Transverse colon (tissue), 4 donors: ENCODE results near the gene USPL1. TPM values are rescaled to one million over a fixed set of nuclear protein-coding genes. Genes with fewer than 3 reads are reported as not detected.
"Not testable (repeated sequence)": the region's sequence is repeated elsewhere in the genome, so short reads cannot be mapped to it uniquely, and the experiment has no call there.

Experiments
- DNase-seq: peaks from one replicate; pipeline ENCODE4 v3.0.0-alpha.2; 2019
- H3K27ac ChIP-seq, 4 donors: fragments of 200-600 bp; sonication (generic); 2 replicates each; pipeline ENCODE4 v1.5.1; 2016 to 2018; ENCODE audit warnings: inconsistent platforms in 4 of 4
- H3K27me3 ChIP-seq: fragments of 200-600 bp; sonication (generic); 2 replicates; pipeline ENCODE4 v1.5.1; 2017; ENCODE audit warnings: inconsistent platforms
- H3K36me3 ChIP-seq, 4 donors: fragments of 200-600 bp; sonication (generic); 2 replicates each; pipeline ENCODE4 v1.5.1; 2017 to 2019; ENCODE audit warnings: inconsistent platforms in 4 of 4
- H3K4me1 ChIP-seq, 4 donors: fragments of 200-600 bp; sonication (generic); 2 replicates each; pipeline ENCODE4 v1.5.1; 2017 to 2020; ENCODE audit warnings: inconsistent platforms in 4 of 4
- H3K4me3 ChIP-seq, 4 donors: fragments of 200-600 bp; sonication (generic); 1 replicate in 1 of 4; 2 replicates in 3 of 4; pipeline versions ENCODE4 v1.5.1 to v1.6.1; 2017 to 2019; ENCODE audit warnings: inconsistent platforms in 4 of 4
- H3K9me3 ChIP-seq, 2 donors: fragments of 200-600 bp; sonication (generic); 2 replicates each; pipeline ENCODE4 v1.5.1; 2017 to 2019; ENCODE audit warnings: inconsistent platforms in 2 of 2
- EP300 ChIP-seq: sonication (generic); formaldehyde crosslinking; IDR thresholded peaks from one replicate; pipeline ENCODE4 v1.6.1; 2017; ENCODE audit warnings: antibody characterized with exemption, low read depth
- POLR2A ChIP-seq: fragments of 450-650 bp; IDR thresholded peaks from one replicate; pipeline ENCODE4 v1.6.1; 2016; ENCODE audit warnings: antibody characterized with exemption, mild to moderate bottlenecking, moderate library complexity
- POLR2AphosphoS5 ChIP-seq, 3 donors: sonication (generic); formaldehyde crosslinking; IDR thresholded peaks; one replicate each; pipeline ENCODE4 v1.6.1; 2016; ENCODE audit warnings: antibody characterized with exemption in 3 of 3
- WGBS, 2 donors: methylation state at CpG; one replicate each; pipeline ENCODE4 v1.1.5; 2018; ENCODE audit warnings: low coverage in 1 of 2; 5-methylcytosine and 5-hydroxymethylcytosine counted together
- in situ Hi-C, 4 donors: fragments of 200-750 bp; cut with MboI; loops; one replicate each; pipeline versions ENCODE4 v1.15.0 to v1.15.1; 2017; ENCODE audit warnings: low sequenced_read_pairs in 3 of 4, low pct_ligation_motif_present in 1 of 4, low pct_unique_long_range_greater_than_20kb in 1 of 4
- intact Hi-C: fragments of 100-400 bp; cut with DNase I; formaldehyde crosslinking; loops from one replicate; pipeline ENCODE4 v1.15.1; 2023; ENCODE audit warnings: low total_unique reads
- total RNA-seq, 4 donors: library from RNA; depleted of rRNA; stranded (reverse); fragments of >200 nt; gene quantifications; one replicate each; pipeline ENCODE4 v1.1.0, GENCODE V29; 2016
- TF ChIP-seq, protein P1 (sequence below), 5 experiments: fragments of 200-600 bp in 3 of 5; fragments of 450-650 bp in 2 of 5; sonication (generic) in 3 of 5; IDR thresholded peaks; 1 replicate in 2 of 5; 2 replicates in 3 of 5; pipeline ENCODE4 v1.5.1; 2016 to 2017; ENCODE audit warnings: antibody characterized with exemption in 5 of 5, inconsistent platforms in 3 of 5, mild to moderate bottlenecking in 2 of 5, moderate library complexity in 1 of 5

USPL1 gene
- total RNA-seq, 4 donors from 2014 or later, result 8.6 to 27.3 (median 16.9) TPM

DNA sequence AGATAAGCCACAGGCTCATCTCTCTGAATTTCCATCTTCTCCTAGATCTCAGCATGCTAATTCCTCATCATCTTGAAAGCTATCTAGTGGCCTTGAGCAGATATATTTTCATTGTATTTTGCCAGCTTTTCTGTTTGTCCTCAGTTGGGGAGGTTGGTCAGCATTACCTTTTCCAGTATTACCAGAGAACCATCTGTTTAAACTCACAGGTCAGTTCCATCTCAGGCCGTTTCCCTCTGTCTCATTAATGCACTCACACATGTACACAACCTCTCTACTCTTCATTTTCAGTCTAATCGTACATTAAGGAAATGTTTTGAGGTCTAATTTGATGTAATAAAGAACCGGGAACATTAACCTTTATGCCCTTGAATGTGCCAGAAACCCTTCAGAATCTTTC is 29.7 kb downstream of the USPL1 start:
- DNase-seq, result no peak
- 36 to 47% methylated on average over 3 of the region's 3 CpGs for WGBS, 2 donors
- Histone ChIP-seq H3K36me3 (peaks cover 0 to 74% (median 23%) of the 10 kb centered on the region in 4 donors), H3K27me3 (no peaks in the 10 kb centered on the region), H3K9me3 (no peaks in the 10 kb centered on the region), H3K4me3 (no peak overlapping the region), H3K27ac (no peak overlapping the region), H3K4me1 (peaks cover 0 to 19% (median 0%) of the 10 kb centered on the region in 4 donors)
- in situ Hi-C loops (no loop called here), intact Hi-C loops (no loop called here)
- TF ChIP-seq, protein P1, sequence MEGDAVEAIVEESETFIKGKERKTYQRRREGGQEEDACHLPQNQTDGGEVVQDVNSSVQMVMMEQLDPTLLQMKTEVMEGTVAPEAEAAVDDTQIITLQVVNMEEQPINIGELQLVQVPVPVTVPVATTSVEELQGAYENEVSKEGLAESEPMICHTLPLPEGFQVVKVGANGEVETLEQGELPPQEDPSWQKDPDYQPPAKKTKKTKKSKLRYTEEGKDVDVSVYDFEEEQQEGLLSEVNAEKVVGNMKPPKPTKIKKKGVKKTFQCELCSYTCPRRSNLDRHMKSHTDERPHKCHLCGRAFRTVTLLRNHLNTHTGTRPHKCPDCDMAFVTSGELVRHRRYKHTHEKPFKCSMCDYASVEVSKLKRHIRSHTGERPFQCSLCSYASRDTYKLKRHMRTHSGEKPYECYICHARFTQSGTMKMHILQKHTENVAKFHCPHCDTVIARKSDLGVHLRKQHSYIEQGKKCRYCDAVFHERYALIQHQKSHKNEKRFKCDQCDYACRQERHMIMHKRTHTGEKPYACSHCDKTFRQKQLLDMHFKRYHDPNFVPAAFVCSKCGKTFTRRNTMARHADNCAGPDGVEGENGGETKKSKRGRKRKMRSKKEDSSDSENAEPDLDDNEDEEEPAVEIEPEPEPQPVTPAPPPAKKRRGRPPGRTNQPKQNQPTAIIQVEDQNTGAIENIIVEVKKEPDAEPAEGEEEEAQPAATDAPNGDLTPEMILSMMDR (IDR thresholded peaks at IDR 0.05), result no peak
- TF ChIP-seq POLR2A, result no peak
- no peak for TF ChIP-seq EP300
- no peak for TF ChIP-seq POLR2AphosphoS5 (IDR thresholded peaks at IDR 0.05)

DNA sequence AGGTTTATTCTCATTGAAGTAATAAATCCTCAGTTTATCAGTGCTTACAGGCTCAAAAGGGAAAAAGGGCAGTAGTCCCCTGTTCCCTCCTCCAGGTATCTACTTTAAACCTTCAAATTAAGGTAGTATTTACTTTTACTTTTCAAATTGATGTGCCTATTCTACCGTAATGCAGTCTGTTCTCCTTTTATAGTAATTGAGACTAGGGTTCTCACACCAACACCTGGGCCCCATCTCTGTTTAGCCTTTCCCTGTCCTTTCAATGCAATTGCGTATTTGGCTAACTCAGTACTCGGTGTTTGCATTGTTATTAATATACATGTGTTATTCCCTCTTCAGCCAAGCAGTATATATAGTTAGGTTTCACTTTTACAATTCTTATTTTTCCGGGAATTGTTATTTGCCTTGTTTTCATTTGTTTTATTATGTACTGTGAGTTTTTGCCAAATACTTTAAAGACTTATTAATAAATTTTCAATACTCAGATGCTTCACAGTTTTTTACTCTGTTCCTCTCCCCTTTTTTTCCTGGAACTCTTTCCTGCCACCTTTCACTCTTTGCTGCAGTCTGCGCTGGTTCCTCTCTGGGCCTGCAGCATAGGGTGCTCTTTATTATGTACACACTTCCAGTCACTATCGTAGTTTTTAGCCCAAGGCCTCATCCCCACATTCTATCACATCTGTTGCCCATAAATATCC is 30.3 kb downstream of the USPL1 start:
- intact Hi-C loops (no loop called here), in situ Hi-C loops (no loop called here)
- Histone ChIP-seq H3K4me3 (no peak overlapping the region), H3K4me1 (peaks cover 0 to 19% (median 0%) of the 10 kb centered on the region in 4 donors), H3K27me3 (no peaks in the 10 kb centered on the region), H3K27ac (no peak overlapping the region), H3K36me3 (peaks cover 0 to 69% (median 21%) of the 10 kb centered on the region in 4 donors), H3K9me3 (no peaks in the 10 kb centered on the region)
- no peak for DNase-seq
- WGBS, 2 donors, result 76 to 81% methylated on average over 6 of the region's 6 CpGs
- TF ChIP-seq EP300, result no peak
- TF ChIP-seq, protein P1 (IDR thresholded peaks at IDR 0.05), result no peak
- TF ChIP-seq POLR2A, result no peak
- no peak for TF ChIP-seq POLR2AphosphoS5 (IDR thresholded peaks at IDR 0.05)

DNA sequence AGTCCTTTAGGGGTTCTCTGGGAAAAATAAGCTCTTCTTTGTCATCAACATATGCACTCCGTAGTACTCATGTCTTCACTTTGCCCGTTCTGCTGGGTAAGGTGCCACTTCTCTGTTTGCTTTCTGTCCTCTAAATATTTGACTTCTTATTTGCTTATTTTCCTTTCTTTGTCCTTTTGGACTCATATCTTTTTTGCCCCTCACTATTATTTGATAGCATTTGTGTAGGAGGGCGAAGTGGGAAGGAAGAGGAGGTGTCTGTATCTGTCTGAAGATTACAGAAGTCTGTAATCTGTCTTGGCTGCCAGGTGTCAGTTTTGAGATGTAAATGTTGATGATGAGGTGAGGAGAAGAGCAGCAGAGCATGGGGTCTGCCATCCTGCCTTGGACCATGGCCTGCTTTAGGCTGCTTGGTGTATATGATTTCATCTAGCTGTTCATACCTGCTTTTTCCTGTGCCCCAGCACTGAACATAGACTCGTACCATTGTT is 30.8 kb downstream of the USPL1 start:
- Histone ChIP-seq H3K27ac (no peak overlapping the region), H3K36me3 (peaks cover 0 to 67% (median 21%) of the 10 kb centered on the region in 4 donors), H3K4me1 (peaks cover 0 to 19% (median 0%) of the 10 kb centered on the region in 4 donors), H3K4me3 (no peak overlapping the region), H3K9me3 (no peaks in the 10 kb centered on the region), H3K27me3 (no peaks in the 10 kb centered on the region)
- TF ChIP-seq EP300 (no peak), POLR2A (no peak)
- intact Hi-C loops, result no loop called here
- no peak for DNase-seq
- 73 to 84% methylated on average over 3 to 4 of the region's 4 CpGs for WGBS, 2 donors
- in situ Hi-C loops, result no loop called here

DNA sequence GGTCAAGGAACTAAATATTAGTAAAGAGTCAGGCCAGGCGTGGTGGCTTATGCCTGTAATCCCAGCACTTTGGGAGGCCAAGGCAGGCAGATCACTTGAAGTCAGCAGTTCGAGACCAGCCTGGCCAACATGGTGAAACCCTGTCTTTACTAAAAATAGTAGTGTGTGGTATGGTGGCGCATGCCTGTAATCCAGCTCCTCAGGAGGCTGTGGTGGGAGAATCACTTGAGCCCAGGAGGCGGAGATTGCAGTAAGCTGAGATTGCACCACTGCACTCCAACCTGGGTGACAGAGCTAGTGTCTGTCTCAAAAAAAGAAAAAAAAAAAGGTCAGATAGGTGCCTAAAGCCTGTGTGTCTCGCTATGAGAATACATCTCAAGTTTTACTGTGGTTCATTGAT is 33.9 kb downstream of the USPL1 start:
- H3K27me3 ChIP-seq, H3K27ac ChIP-seq, in situ Hi-C loops, DNase-seq, H3K4me3 ChIP-seq, H3K9me3 ChIP-seq, intact Hi-C loops: not testable (repeated sequence)
- H3K36me3 ChIP-seq, result peaks cover 0 to 58% (median 15%) of the 10 kb centered on the region in 4 donors
- peaks cover 0 to 11% (median 0%) of the 10 kb centered on the region in 4 donors for H3K4me1 ChIP-seq
- 88 to 96% methylated on average over 2 to 5 of the region's 5 CpGs for WGBS, 2 donors

- Histone ChIP-seq H3K4me3 (no peak overlapping the region), H3K36me3 (peaks cover 0 to 55% (median 16%) of the 10 kb centered on the region in 4 donors), H3K27ac (no peak overlapping the region), H3K27me3 (no peaks in the 10 kb centered on the region), H3K4me1 (peaks cover 0 to 5% (median 0%) of the 10 kb centered on the region in 4 donors), H3K9me3 (no peaks in the 10 kb centered on the region)
- intact Hi-C loops, result no loop called here
- in situ Hi-C loops, result no loop called here
- no peak for DNase-seq
- WGBS, 2 donors, result 73 to 91% methylated on average over 1 of the region's 1 CpG
- TF ChIP-seq, protein P1 (IDR thresholded peaks at IDR 0.05), result no peak
- TF ChIP-seq EP300 (no peak), POLR2A (no peak), POLR2AphosphoS5 (IDR thresholded peaks at IDR 0.05) (no peak)
These were observed 35.1 kb downstream of the USPL1 start for GRCh38 chr13:30652746-30653386.
